GM19452 (cell line): ENCODE data around the gene GATB.
"Not testable (repeated sequence)": the region's sequence is repeated elsewhere in the genome, so short reads cannot be mapped to it uniquely, and the experiment has no call there.

Experiments used
- ATAC-seq: cut with Tn5 transposase; IDR thresholded peaks from one replicate; pipeline ENCODE4 v1.9.1; 2021; ENCODE audit not compliant: unreplicated experiment

GATB gene

DNA sequence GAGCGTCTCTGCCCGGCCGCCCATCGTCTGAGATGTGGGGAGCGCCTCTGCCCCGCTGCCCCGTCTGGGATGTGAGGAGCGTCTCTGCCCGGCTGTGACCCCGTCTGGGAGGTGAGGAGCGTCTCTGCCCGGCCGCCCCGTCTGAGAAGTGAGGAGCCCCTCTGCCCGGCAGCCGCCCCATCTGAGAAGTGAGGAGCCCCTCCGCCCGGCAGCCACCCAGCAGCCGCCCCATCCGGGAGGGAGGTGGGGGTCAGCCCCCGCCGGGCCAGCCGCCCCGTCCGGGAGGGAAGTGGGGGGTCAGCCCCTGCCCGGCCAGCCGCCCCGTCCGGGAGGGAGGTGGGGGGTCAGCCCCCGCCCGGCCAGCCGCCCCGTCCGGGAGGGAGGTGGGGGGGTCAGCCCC lies 29.1 kb downstream of the GATB start:
- not testable (repeated sequence) for ATAC-seq

DNA sequence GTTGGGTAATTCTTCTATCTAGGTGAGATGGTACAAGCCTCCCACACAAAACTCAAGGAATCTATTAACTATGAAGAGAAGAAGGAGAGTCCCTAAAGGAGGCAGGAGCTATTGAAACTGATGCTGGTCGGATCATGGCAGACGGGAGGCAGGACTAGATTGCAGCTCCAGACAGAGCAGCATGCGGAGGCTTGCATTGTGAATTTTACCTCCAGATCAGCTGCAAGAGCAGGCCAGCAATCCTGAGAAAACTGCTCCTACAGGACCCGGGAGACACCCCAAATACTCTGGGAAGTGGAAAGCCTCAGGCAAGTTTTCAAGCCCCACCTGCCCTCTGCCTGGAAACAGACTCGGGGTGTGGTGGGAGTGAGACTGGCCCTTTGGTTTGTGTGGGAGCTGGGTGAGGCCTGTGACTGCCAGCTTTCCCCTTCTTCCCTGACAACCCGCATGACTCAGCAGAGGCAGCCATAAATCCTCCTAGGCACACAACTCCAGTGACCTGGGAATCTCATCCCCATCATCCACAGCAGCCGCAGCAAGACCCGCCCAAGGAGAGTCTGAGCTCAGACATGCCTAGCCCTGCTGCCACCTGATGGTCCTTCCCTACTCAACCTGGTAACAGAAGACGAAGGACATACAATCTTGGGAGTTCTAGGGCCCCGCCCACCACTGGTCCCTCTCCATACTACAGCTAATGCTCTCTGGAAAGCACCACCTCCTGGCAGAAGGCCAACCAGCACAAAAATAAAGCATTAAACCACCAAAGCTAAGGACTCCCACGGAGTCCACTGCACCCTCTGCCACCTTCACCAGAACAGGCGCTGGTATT lies 30.9 kb downstream of the GATB start:
- ATAC-seq = no peak

DNA sequence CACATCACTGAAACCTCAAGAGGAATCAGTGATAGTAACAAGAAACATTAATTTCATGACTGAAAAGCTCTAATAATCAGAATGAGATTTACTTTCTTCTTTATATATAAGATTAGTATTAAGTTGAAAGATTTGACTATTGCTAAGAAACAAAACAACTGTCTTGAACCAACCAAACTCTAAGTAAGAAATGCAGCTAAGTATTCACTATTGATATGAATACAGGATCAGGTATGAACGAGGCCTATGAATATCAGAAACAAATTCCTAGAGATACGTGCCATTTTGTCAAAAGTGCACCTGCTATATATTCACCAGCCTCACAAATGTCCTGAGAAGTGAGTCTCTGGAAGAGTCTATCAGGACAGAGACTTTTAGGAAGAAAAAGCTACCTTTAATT lies 32.1 kb downstream of the GATB start:
- no peak for ATAC-seq

DNA sequence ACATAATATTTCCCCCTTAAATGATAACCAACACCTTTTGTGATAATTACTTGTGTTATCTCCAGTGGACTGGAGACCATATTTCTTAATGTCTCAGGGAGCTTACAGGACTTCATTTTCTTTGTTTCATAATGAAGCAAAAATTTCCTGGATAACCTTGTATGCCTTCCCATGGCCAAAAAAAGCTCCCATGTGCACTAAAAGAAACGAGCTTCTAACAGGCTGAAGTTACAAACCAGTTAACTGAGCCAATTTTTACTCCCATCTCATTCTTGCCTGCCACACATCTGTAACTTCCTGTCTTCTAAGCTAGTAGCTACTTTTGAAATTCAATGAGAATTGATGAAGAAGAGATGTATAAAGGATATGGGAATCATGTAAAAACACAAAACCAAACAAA lies 32.8 kb downstream of the GATB start:
- ATAC-seq = no peak

DNA sequence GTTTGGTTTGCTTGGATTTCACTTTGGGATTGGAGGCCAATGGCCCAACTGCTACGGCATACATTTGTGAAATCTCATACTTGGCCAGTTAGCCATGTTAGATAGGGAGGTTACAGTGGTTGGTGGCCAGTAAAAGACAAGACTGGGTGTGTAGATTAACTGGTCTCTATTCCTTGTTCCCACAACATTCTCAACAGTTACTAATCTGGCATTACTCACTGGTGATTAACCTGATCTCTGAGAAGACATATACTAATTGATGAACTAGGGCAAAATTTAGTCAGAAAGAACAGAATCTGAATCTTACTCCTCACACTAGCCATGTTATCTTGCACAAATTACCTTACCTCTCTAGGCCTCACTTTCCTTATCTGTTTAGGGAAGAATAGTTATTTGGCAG lies 33.4 kb downstream of the GATB start:
- no peak for ATAC-seq

DNA sequence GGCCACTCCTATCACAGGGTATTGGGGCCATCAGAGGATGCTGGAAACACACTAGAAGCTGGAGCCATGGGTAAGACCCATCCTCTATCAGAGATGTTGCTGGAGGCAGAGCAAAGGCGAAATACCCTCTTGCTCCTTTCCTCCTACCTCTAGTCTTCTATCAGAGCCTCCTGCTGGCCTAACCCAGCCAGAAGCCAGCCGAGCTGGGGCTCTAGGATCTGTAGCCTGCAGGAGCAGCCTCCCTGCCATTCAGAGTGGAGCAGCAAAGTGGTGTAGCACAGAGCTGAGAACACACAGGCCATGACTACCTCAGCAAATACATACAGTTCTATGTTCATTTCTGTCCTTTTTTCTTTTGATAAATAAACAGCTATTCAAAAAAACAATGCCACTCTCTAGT lies 35.7 kb downstream of the GATB start:
- no peak for ATAC-seq

DNA sequence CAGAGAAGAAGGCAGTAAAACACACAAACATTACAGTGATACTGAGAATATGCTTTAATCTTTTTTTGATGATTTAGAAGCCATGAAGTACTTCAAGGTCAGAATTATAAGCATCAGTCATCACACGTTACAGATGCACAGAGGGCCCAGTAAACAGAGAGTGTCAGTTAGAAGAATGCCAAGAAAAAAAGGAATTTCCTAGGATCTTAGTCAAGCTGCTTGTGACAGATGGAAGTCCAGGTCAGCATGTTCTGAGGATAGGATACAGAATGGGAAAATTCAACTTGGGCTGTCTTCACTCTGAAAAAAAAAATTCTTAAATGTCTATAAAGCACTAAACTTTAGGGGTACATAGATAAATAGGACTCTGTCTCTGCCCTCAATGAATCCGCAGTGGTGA lies 38.9 kb downstream of the GATB start:
- ATAC-seq = no peak

DNA sequence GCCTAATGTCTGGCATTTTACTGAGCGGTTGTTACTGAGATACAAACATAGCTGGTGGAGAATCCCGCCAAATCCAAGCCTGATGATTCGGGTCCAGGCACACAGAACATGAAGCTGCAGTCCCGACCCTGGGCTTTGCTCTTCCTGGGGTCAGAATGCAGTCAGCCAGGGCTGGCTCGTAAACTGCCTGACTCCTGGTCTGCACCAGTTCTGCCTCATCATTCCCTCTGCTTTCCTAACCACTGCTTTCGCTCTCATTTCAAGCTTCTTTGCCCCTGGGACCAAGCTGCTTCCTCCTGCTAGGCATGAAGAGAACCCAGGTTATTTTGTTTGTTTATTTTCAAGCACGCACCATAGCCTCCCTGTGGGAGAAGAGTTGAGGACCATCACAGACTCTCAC lies 39.3 kb downstream of the GATB start:
- ATAC-seq = no peak

DNA sequence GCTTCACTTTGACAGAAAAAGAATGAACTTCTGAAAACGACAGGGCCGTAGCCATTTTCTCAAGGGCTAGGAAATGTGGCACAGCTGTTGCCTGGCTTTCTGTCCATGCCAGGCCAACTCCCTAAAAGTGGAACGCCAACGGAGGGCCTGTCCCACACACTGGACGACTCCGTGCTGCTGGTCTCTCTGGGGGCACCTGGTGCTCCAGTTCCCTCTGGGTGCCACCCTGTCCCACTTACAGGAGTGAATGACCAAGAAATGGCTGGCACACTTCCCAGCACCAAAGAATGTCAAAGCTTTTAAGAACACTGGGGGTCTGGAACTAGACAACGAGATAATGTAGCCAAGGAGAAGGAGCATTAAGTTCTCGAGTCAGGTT lies 40.9 kb downstream of the GATB start:
- no peak for ATAC-seq

DNA sequence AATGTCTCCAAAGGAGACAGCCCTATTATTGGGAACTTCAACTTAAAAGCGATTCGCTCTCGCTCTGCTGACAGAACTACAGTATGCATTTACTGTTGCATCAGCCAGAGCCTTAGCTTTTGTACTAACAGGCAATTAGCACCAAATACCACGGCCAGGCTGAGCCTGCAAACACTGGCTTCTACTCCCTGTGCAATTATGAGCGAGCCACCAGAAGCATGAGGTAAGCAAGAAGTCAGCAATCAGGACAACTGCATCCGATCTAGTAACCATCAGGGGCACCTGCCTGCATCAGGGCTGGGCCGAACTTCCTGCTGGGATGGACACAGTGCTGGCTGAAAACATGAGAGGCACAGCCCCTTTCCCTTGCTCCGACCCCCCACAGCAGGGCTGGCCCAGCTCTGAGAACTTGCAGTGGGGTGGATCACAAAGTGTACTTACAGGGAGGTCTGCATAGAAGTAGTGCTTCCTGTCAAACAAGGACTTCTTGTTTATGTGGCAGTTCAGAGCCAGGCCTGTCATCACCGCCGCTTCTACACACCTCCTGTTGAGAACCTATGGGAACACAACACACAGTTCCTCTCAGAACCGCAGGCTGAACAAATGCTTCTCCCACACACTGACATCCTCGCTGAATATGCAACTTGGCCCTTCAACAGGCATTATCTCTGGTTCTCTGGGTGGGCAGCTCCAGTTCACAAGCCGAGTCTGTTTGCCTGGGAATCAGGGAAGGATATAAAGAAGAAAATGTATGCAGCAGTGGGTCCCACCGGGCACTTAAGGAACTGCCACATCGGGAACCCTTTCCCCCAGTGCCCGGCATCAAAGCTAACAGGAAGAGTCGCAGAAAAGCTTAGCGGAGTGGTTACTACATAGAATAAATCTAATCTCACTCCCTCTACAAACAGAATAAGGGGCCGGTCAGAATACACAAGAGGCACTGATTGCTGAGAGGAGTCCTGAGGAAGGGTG lies 41.5 kb downstream of the GATB start:
- ATAC-seq = no peak

DNA sequence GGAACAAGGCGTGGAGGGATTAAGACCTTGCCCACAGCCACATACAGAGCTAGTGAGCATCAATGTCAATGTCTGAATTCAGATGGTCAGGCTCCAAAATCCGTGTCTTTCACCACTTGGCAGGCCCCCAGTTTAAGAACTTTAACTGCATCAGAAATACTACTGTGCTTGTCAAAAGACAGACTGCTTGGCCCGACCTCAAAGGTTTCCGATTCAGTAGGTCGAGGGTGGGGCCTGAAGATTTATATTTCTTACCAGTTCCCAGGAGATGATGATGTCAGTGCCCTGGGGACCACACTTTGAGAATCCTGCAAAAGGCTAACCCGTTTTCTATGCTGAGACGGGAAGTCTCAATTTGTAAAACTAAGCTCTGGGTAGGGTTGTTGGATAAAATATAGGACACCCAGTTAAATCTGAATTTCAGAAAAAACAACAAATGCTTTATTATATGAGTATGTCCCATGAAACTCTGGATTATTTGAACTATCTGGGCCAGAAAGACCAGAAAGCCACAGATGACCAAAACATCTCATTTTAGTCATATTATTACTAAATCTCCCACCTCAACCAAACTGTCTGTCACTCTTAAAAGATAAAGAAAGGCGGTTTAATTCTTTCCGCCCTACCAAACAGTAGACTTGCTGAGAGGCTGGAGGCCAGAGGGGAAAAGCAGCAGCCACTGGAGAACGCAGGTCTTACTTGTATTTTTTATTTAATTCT lies 42.7 kb downstream of the GATB start:
- no peak for ATAC-seq

DNA sequence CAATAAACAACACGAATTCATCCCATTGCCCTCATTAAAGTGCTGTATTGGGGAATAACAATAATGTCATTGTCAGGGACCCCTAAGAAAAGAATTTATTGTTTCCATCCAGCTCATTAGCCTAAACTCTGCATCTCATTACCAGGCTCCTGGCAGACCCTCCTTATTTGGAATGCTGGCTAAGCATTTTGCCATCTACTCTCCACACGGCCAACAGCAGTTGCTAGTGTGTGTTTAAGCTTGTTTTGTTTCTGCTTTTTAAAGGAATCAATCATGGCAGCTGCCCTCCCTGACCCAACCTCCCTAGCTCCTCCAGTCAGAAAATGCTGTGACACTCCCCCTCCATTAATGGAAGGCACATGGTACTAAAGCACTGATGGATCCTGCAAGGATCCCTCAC lies 43.5 kb downstream of the GATB start:
- no peak for ATAC-seq

DNA sequence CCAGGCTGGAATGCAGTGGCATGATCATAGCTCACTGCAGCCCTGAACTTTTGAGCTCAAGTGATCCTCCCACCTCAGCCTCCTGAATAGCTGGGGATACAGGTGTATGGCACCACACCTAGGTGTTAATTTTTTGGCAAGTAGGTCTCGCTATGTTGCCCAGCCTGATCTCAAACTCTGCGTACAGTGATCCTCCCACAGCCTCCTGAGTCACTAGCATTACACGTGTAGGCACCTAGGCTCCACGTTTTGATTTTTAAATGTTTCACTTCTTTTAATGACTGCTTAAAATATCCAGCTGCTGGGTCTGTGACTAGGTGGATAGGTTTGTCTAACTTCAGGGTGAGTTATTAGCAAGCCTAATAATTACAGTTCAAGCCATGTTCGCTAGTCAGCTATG lies 44.5 kb downstream of the GATB start:
- no peak for ATAC-seq

DNA sequence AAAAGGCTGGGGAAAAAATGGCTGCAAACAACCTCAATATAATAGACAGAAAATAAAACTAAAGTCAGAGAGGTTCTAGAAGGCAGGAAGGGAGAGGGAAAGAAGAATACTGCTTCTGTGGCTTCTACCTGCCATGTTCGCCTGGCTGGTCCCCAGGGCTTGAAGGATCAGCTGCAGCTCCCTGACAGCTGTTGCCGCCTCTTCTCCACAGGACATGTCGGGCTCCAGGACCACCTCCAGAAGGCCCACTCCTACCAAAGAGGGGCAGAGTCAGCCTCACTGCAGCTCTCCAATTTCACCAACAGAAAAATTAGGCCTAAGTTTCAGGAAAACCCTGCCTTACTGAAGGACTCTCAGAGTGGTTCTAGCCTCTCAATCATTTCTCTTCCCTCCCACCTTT lies 44.9 kb downstream of the GATB start:
- no peak for ATAC-seq

DNA sequence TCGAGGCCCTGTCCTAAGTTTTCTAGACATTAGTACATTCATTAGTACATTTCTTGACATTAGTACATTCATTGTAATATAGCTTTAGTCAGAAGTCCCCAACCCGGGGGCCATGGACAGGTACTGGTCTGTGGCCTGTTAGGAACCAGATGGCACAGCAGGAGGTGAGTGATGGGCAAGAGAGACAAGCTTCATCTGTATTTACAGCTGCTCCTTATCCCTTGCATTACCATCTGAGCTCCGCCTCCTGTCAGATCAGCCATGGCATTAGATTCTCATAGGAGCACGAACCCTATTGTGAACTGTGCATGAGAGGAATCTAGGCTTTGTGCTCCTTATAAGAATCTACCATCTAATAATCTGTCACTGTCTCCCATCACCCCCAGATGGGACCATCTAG lies 48.0 kb downstream of the GATB start:
- no peak for ATAC-seq

DNA sequence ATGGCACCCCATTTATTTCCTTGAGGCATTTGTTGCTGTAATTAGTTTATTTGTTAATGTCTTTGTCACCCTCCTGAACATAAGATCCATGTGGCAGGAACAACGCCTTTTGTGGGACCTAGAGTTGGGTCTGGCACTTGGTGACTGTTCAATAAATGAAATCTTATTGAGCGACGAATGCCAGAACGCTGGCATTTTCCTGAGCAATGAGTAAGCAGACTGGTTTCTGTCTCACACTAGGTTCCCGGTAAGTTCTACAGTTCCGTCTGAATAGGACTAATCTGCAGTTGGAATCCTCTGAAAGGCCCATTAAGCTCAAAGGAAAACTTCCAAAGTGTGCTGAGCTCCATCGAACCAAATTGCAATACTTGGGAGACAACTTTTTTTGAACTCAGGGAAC lies 49.2 kb downstream of the GATB start:
- ATAC-seq = no peak

DNA sequence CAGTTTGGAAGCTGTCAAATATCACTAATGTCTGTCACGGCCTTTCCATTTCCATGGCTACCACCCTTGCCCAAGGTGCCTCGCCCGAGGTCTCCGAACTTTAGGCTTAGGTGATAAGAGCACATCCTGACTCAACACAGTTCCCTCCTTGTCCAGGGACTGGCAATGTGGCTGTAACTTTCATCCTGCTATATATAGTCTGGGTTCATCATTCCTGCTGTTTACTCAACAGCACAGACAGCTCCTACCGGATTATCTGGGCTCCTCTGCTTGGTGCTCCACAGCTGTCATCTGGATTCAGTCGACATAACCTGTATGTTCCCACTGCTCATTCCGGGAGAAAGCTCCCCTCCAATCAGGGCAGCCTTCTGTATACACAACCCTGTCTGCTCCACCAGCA lies 51.2 kb downstream of the GATB start:
- no peak for ATAC-seq

DNA sequence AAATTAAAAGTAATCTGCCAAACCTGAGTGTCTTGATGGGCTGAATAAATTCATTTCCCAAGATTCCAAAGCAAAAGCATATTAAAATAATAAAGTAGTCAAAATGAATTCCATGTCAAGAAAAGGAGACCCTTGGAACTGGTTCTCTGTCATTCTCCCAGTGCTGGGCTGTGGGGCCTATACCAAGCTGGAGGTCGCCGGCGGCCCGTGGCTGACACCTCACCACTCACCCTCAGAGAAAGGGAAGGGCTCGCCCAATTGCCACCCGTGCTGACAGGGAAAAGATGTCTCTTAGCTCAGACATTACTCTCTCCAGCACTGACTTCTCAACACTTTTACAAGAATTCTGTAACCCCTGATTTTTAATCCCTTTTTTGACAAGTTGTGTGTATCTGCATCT lies 51.7 kb downstream of the GATB start:
- ATAC-seq = no peak

DNA sequence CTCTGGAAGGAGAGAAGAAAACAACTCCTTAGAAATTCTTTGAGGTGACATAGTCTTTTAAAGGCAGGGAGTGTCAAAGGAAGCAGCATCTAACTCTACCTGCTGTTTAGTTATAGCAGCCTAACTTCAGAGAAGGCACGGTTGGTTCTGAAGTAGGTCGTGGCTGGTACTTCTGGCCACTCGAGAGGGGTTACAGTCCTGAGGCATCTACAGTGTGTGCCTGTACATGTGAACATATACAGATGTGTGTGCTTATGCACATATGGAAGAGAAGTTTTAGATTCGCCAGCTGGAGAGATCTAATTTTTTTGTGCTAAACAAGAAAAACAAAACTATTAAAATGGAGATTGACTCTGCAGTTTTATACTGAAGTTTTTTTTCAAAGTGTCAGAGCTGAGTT lies 52.7 kb downstream of the GATB start:
- ATAC-seq = no peak

DNA sequence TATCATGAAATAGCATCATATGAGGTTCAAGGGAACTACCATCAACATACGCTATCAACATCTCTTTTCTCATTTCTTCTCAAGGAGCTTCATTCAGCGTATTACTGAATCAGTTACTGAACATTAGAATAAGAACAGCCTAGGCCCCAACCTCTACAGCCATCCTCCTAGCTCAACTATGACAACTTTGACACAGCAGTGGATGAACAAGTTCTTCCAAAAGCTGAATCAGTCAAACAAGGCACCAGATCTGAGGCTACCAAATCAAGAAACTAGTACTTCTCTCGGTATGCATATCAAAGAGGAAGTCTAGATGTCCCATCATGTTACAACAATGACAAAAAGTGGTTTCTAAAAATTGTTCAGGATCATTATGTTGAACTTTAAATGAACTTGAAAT lies 57.4 kb downstream of the GATB start:
- no peak for ATAC-seq

DNA sequence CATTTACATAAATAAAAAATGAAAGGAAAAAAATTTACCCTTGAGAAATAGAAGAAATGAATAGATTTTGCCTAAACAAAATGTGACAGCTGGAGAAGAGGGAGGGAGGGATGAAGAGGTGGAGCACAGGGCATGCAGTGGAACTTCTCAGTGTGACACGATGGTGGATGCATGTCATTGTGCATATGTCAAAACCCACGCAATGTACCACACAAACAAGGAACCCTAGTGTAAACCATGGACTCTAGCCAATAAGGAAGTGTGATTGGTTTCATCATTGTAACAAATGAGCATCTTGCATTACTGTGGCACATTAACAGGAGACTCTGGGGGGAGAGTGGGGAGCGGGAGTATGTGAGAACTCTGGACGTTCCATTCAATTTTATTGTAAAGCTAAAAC lies 58.6 kb downstream of the GATB start:
- ATAC-seq = no peak
